ENCODE results near the gene SLC39A10. TPM values are rescaled to one million over a fixed set of nuclear protein-coding genes. Genes with fewer than 3 reads are reported as not detected.
A peak's percentile ranks its signal among the peaks of the same experiment; 100 is the strongest.

SLC39A10 gene
- total and polyA plus RNA-seq, 9 of the 15 experiments (the other 6 are each of a cell fraction or from before 2014, with no cell fraction given), result 12.5 to 40.1 (median 23.1) TPM

DNA sequence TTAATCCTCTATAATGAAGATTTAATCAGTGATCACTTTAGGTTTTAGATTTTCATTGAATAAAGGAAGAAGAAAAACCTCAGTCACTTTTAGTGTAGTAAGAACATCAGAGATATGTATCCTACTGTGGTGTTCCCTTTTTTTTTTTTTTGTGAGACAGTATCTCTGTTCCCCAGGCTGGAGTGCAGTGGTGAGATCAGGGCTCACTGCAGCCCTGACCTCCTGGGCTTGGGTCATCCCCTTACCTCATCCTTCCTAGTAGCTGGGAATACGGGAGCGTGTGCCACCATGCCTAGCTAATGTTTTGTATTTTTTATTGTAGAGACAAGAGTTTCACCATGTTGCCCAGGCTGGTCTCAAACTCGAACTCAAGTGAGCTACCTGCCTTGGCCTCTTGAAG is 5.1 kb downstream of the SLC39A10 start (continued):
- TF ChIP-seq, protein P1, sequence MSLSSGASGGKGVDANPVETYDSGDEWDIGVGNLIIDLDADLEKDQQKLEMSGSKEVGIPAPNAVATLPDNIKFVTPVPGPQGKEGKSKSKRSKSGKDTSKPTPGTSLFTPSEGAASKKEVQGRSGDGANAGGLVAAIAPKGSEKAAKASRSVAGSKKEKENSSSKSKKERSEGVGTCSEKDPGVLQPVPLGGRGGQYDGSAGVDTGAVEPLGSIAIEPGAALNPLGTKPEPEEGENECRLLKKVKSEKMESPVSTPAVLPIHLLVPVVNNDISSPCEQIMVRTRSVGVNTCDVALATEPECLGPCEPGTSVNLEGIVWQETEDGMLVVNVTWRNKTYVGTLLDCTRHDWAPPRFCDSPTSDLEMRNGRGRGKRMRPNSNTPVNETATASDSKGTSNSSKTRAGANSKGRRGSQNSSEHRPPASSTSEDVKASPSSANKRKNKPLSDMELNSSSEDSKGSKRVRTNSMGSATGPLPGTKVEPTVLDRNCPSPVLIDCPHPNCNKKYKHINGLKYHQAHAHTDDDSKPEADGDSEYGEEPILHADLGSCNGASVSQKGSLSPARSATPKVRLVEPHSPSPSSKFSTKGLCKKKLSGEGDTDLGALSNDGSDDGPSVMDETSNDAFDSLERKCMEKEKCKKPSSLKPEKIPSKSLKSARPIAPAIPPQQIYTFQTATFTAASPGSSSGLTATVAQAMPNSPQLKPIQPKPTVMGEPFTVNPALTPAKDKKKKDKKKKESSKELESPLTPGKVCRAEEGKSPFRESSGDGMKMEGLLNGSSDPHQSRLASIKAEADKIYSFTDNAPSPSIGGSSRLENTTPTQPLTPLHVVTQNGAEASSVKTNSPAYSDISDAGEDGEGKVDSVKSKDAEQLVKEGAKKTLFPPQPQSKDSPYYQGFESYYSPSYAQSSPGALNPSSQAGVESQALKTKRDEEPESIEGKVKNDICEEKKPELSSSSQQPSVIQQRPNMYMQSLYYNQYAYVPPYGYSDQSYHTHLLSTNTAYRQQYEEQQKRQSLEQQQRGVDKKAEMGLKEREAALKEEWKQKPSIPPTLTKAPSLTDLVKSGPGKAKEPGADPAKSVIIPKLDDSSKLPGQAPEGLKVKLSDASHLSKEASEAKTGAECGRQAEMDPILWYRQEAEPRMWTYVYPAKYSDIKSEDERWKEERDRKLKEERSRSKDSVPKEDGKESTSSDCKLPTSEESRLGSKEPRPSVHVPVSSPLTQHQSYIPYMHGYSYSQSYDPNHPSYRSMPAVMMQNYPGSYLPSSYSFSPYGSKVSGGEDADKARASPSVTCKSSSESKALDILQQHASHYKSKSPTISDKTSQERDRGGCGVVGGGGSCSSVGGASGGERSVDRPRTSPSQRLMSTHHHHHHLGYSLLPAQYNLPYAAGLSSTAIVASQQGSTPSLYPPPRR (CRISPR knock-in tag; IDR thresholded peaks at IDR 0.05; ENCODE audit: borderline replicate concordance), result no peak
- 0 out of 2 replicates have a peak, but pooled peaks have one; percentile 24 for TF ChIP-seq SPI1 (IDR thresholded peaks at IDR 0.05; ENCODE audit: borderline replicate concordance, low read depth, low read length)
- TF ChIP-seq ARNT (IDR thresholded peaks at IDR 0.05), result 0 out of 4 replicates have a peak, but pooled peaks of 1 of the 2 experiments have one; percentile 35
- TF ChIP-seq POLR2AphosphoS5 (IDR thresholded peaks at IDR 0.05; ENCODE audit: control insufficient read depth, insufficient read depth, low read depth, low read length), result peak; percentile 76
- TF ChIP-seq, protein P2, sequence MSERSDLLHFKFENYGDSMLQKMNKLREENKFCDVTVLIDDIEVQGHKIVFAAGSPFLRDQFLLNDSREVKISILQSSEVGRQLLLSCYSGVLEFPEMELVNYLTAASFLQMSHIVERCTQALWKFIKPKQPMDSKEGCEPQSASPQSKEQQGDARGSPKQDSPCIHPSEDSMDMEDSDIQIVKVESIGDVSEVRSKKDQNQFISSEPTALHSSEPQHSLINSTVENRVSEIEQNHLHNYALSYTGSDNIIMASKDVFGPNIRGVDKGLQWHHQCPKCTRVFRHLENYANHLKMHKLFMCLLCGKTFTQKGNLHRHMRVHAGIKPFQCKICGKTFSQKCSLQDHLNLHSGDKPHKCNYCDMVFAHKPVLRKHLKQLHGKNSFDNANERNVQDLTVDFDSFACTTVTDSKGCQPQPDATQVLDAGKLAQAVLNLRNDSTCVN (CRISPR knock-in tag; IDR thresholded peaks at IDR 0.05), result no peak
- TF ChIP-seq ZNF384 (IDR thresholded peaks at IDR 0.05; ENCODE audit: low read depth, low read length), result peak; percentile 97
- TF ChIP-seq, protein P3, sequence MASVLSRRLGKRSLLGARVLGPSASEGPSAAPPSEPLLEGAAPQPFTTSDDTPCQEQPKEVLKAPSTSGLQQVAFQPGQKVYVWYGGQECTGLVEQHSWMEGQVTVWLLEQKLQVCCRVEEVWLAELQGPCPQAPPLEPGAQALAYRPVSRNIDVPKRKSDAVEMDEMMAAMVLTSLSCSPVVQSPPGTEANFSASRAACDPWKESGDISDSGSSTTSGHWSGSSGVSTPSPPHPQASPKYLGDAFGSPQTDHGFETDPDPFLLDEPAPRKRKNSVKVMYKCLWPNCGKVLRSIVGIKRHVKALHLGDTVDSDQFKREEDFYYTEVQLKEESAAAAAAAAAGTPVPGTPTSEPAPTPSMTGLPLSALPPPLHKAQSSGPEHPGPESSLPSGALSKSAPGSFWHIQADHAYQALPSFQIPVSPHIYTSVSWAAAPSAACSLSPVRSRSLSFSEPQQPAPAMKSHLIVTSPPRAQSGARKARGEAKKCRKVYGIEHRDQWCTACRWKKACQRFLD (CRISPR knock-in tag; IDR thresholded peaks at IDR 0.05), result no peak
- 0 out of 2 replicates have a peak, but pooled peaks have one; percentile 32 for TF ChIP-seq SMARCC2 (IDR thresholded peaks at IDR 0.05; ENCODE audit: low read depth)
- TF ChIP-seq ZNF224 (CRISPR knock-in tag; IDR thresholded peaks at IDR 0.05), result no peak
- no peak for TF ChIP-seq CHD4 (IDR thresholded peaks at IDR 0.05; ENCODE audit: insufficient read depth, insufficient replicate concordance, low read depth, low read length, poor library complexity, severe bottlenecking)
- peak; percentile 32 to 40; a peak in 2 of 4 replicates for TF ChIP-seq KDM1A (IDR thresholded peaks at IDR 0.05)
- TF ChIP-seq HDAC3 (IDR thresholded peaks at IDR 0.05; ENCODE audit: borderline replicate concordance, partially characterized antibody), result peak; percentile 25
- TF ChIP-seq HDAC1 (IDR thresholded peaks at IDR 0.05), result 0 out of 4 replicates have a peak, but pooled peaks of 1 of the 2 experiments have one; percentile 33
- 0 out of 2 replicates have a peak, but pooled peaks have one; percentile 11 for TF ChIP-seq CXXC5 (CRISPR knock-in tag; IDR thresholded peaks at IDR 0.05)
- TF ChIP-seq, protein P4, sequence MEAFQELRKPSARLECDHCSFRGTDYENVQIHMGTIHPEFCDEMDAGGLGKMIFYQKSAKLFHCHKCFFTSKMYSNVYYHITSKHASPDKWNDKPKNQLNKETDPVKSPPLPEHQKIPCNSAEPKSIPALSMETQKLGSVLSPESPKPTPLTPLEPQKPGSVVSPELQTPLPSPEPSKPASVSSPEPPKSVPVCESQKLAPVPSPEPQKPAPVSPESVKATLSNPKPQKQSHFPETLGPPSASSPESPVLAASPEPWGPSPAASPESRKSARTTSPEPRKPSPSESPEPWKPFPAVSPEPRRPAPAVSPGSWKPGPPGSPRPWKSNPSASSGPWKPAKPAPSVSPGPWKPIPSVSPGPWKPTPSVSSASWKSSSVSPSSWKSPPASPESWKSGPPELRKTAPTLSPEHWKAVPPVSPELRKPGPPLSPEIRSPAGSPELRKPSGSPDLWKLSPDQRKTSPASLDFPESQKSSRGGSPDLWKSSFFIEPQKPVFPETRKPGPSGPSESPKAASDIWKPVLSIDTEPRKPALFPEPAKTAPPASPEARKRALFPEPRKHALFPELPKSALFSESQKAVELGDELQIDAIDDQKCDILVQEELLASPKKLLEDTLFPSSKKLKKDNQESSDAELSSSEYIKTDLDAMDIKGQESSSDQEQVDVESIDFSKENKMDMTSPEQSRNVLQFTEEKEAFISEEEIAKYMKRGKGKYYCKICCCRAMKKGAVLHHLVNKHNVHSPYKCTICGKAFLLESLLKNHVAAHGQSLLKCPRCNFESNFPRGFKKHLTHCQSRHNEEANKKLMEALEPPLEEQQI (IDR thresholded peaks at IDR 0.05), result peak; percentile 63; the same call in 1 of the 2 replicates
- no peak for TF ChIP-seq HNRNPUL1 (IDR thresholded peaks at IDR 0.05; ENCODE audit: low read length)
- no peak for TF ChIP-seq ZC3H11A (IDR thresholded peaks at IDR 0.05; ENCODE audit: low read depth, low read length)
- TF ChIP-seq C11orf30 (IDR thresholded peaks at IDR 0.05; ENCODE audit: low read depth), result no peak

Data from K562 (cell line).